AG20443 (cell line): Measurements from ENCODE around the gene SSRP1.
"Not testable (repeated sequence)": the region's sequence is repeated elsewhere in the genome, so short reads cannot be mapped to it uniquely, and the experiment has no call there.

Experiments used
- DNase-seq: peaks from one replicate; pipeline ENCODE4 v3.0.0; 2012; ENCODE audit warnings: low spot score, mixed read lengths

Gene SSRP1

DNA sequence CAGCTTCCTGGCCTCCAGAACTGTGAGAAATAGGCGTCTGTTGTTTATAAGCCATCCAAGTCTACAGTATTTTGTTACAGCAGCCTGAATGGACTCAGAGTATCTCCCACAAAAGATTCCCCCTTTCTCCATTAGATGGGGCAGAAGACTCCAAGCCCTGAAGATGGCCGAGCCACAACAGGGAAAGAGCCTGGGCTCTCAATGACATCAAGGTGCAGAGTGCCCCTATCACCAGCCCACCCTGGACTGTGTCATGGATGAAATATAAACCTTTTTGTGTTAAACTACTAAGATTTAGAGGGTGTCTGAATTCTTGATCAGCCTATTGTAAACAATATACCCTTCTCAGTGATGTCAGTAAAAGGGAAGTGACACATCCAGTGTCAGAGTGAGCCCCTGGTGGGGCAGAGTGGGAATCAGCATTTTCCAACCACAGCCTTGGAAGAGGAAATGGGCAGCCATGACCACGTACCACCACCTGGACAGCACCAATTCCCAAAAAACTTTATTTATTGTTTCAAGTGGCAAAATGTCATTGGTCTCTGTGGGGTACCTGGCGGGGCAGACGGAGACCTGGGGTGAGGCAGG lies 36.4 kb downstream of the SSRP1 start:
- DNase-seq: no peak

DNA sequence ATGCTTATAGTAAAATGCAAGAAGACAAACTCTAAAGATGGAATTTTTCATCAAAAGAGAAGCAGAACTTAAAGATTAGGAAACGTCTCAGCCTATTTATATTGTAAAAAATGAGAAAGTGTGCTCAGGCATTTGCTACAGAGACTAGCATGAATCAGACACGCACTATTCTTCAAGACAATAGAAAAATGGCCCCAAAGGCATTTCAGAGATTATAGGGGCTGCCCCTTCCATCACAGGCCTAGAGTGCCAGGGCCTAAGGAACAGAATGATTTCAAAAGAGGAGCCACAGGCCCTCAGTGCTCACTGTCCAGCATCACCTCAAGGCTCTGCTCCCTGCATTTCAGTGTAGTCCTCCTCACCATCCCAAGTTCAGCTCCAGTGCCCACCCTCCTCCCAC lies 38.5 kb downstream of the SSRP1 start:
- no peak for DNase-seq

DNA sequence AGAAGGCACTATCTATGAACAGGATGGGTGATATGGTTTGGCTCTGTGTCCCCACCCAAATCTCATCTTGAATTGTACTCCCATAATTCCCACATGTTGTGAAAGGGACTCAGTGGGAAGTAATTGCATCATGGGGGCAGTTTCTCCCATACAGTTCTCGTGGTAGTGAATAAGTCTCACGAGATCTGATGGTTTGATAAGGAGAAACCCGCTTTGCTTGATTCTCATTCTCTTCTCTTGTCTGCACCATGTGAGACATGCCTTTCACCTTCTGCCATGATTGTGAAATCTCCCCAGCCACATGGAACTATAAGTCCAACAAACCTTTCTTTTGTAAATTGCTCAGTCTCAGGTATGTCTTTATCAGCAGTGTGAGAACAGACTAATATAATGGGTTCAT lies 39.5 kb downstream of the SSRP1 start:
- DNase-seq: not testable (repeated sequence)

DNA sequence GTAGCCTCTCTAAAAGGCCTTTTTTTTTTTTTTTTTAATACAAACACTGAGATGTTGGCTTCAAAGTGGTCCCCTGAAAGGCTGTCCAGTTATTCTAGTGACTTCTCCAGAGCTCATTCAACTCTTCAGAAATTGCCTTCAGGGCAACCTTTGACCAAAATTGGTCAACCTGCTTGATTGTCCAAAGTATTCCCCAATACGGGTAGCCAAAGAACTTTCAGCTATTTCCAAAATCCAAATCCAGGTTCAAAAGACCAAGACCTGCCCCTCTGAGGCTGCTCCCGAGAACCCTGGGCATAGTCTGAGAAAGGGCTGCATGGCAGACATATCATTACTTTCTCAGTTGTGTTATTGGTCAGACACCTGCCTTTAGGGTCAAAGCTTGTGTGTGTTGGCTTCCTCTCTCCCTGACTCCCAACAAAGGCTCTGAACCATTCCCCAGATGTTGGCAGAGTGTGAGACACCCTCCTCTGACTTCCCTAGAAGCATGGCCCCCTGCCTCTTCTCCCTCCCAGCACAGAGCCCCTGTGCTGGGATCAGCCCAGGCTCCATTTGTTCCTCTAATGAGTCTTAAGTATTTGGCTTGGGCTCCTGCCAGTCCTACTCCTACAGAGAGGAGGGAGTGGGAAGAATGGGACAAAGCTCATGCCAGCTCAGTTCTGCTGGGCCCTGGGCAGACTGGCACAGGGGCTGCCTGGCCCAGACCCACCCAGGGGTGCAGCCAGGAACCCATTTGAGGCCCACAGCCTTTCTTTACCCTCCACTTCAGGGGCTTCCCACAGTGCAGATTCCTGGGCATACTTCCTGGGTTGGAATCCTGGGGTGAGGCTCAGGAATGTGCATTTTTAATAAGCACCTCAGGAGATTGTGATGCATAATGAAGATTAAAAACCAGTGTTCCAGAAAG lies 41.2 kb downstream of the SSRP1 start:
- peak; percentile 54 for DNase-seq

DNA sequence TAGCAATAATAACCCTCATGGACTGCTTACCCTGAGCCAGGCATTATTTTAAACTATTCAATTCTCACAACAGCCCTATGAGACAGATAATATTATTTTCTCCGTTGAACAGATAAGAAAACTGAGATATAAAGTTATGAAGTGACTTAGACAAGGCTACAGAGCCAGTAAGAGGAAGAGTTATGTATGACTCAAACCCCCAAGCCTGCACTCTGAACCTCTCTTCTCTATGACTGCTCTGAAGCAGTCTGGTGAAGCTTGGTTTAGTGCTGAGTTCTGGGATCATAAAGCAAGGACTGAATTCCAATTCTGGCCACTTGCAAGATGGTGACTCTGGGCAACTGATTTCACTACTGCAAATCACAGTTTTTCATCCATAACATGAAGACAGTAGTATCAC lies 45.4 kb downstream of the SSRP1 start:
- peak; percentile 40 for DNase-seq

DNA sequence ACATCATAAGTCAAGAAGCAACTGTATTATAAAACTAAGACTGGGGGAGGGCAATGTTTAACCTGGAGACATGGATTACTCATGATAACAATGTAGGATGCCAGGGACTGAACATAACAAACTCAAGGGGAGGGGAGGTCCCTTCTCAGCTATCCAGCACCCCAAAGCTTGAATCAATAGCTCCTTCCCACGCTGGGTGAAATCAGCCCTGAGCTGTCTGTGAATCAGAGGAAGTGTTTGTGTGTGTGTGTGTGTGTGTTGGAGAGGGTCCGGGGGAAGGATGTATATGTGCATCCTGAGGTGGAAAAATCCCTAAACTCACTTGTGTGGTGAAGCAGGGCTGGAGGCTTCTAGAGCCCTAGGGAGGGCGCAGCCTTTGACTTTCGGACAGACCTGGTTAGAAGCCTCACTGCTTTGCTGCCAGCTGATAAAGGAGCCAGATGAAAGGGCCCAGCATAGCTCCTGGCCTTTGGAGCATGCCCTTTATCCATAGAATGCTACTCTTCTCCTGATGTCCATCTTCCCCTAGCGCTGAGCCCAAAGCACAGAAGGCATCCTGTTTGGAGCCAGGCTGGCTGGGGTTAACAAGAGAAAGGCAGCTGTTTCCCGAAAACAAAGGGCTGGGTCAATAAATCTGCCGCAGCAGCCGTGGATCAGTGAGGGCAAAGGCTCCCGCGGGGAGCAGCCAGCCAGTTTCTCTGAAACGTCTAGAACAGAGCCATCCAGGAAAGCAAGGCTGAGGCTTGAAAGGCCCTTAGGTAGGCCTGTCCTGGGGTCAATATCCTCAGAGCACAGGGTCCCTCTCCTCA lies 46.7 kb downstream of the SSRP1 start:
- DNase-seq: peak; percentile 49

DNA sequence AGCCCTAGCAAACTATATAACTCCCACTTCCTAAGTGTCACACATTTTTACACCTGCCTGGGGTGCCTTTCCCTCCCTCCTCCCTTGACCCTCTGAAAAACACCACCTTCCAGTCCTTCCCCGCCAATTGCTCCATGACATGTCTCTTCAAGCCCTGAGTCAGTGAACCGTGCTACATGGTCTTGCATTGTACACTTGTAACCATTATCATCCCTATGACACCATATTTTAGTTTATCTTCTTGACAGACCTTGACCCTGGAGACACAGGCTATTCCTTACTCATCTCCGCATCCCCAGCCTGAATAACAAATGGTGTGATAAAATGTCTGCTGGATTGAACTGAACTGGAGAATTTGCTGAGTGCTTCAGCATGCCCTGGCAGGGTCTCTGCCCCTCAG lies 47.8 kb downstream of the SSRP1 start:
- DNase-seq: no peak

DNA sequence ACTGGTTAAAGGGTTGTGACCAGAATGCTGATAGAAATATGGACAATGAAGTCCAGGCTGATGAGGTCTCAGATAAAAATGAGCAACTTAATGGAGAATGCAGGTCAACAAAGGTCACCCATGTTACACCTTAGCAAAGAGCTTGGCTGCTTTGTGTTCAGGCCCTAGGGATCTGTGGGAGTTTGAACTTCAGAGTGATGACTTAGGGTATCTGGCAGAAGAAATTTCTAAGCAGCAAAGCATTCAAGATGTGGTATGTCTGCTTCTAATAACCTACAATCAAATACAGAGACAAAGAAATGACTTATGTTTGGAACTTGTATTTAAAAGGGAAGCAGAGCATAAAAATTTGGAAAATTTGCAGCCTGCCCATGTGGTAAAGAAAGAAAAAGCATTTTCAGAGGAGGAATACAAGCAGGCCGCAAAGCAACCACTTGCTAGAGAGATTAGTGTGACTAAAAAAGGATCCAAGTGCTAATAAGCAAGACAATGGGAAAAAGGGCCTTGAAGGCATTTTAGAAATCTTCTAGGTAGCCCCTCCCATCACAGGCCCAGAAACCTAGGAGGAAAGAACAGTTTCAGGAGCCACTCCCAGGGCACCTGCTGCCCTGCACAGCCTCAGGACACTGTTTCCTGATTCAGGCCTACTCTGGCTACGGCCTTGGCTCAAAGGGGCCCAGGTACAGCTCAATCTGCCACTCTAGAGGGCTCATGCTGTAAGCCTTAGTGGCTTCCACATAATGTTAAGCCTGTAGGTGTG lies 52.3 kb downstream of the SSRP1 start:
- no peak for DNase-seq

DNA sequence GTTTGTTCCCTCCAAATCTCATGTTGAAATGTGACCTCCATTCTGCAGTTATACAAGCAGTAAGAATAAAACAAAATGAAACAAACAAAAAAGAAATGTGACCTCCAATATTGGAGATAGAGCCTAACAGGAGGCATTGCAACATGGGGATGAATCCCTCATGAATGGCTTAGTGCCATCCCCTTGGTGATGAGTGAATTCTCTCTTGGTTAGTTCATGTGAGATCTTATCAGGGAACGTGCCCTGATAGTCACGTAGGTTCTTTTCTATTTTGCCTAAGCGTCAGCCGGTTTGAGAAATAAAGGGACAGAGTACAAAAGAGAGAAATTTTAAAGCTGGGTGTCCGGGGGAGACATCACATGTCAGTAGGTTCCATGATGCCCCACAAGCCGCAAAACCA lies 54.1 kb downstream of the SSRP1 start:
- DNase-seq: not testable (repeated sequence)

DNA sequence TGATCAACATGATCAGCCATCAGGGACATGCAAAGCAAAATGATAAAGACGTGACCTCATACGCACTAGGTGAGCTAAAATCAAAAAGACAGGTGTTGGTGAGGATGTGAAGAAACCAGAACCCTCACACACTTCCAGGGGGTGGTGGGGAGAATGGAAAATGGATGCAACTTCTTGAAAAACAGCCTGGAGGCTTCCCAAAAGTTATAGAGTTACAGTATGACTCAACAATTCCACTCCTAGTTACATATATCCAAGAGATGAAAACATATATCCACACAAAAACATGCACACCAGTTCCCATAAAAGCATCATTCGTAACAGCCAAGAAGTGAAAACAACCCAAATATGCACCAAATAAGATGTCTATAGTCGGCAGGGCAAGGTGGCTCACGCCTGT lies 56.6 kb downstream of the SSRP1 start:
- no peak for DNase-seq

DNA sequence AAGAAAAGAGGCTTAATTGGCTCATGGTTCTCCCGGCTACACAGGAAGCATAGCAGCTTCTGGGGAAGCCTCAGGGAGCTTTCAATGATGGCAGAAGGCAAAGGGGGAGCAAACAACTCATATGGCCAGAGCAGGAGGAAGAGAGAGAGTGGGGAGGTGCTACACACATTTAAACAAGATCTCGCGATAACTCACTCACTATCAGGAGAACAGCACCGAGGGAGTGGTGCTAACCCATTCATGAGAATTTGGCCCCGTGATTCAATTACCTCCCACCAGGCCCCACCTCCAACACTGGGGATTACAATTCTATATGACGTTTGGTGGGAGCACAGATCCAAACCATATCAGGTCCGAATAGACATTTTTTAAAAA lies 57.0 kb downstream of the SSRP1 start:
- no peak for DNase-seq

DNA sequence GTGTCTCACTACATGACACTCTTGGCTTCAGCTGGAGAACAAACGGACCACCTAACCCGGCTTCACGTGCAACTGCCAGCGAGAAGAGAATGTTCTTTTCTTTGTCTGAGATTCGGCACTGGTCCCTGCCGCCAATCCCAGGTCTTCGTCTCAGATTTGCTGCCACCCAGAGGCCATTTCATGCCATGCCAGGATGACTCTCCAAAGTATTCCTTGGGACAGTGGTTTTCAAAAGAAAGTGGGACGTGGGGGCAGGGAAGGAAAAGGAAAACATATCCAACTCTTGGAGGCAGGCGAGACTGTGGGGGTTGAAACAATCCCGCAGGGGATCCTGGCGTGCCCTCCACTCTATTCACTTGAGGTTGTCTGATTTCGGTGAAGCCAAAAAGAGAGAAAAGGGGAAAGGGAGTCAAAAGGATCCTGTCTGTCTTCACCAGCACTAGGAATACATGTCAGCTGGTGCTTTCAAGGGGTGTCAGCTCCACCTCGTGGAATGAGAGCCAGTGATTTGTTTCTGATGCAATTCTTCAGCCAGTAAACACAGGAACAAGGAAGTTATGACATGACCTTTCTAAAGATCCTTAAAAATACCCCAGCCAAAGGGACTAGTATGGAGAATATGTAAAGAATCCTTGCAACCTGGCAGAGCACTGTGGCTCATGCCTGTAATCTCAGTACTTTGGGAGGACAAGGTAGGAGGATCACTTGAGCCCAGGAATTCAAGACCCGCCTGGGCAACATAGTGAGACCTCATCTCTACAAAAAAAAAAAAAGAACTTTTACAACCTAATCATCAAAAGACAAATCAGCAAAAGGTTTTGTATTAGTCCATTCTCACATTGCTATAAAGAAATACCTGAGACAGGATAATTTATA lies 57.6 kb downstream of the SSRP1 start:
- peak; percentile 87 for DNase-seq

DNA sequence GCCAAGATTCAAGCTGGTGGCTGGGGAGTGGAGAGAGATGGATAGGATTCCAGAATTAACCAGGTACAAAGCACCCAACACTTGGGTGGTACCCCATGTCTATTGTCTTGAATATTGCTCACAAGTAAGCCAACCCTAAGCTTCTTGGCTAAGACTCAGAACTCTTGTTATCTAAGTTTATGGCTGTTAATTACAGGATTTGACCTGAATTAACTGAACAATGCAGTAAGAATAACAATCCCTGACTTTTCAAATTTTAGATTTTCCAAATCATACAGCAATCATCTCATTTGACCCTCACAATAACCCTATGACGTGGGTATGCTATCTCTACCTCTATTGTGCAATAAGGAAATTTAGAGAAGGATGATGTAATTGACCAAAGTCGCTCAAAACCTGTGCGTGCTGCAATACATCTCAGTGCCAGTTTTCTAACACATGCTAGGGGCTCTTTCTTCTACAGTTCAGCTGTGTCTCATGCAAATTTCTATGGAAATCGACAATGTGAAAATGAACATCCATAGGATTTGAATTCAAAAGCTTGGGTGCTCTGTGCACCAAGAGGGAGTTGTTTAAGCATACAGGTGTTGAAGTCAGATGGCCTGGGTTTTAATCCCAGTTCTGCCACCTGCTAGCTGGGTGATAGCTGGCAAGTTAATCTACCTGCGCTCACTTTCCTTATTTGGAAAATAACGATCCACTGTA lies 58.6 kb downstream of the SSRP1 start:
- DNase-seq: no peak

DNA sequence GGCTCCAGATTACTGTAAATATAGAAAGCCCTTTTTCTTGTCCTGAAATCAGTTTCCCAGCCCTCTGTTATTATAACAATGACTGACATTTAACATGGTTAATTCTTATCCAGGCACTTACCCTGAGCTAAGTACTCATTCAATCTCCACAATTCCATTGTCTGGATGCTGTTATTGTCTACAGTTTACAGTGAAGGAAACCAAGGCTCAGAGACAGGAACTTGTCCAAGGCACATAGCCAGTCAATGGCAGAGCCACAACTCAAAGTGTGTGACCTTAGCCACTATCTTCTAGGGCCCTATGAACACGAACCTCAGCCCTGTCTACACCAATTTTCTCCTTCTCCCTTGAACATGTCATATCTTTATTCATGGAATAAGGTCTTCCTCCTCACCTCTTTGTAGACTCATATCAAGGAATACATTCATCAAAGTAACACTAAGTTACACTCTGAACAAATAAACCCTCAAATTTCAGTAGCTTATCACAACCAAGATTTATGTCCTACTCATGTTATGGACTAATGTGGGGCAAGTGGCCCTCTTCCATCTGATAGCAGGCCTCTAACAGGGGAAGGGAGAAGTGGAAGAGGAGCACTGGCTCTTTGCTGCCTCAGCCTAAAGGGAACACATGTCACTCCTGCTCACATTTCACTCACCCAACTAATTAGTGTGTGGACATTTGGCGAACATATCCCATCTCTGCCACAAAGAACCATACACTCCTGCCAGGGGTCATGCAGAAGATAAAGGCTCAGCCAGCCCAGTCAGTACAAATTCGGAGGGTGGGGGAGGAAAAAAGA lies 59.3 kb downstream of the SSRP1 start:
- no peak for DNase-seq
